HCT116 (cell line): ENCODE data around the gene SLC12A7. TPM values are rescaled to one million over a fixed set of nuclear protein-coding genes. Genes with fewer than 3 reads are reported as not detected.

Experiments
- ATAC-seq: fragments of 200-7000 bp; cut with Tn5 transposase; 2 replicates; pipeline ENCODE4 v1.9.1; 2020; ENCODE audit warnings: mild to moderate bottlenecking, moderate library complexity
- BruUV-seq: library from RNA; stranded (reverse); fragments of 400-500 nt; replicated peaks from 2 replicates; lab custom pipeline; 2021; lab: Mats Ljungman, UMichigan
- CTCF ChIA-PET: fragments of 300-600 bp; sonication (Branson Sonifier 250); formaldehyde crosslinking; loops from one replicate; lab custom pipeline; 2021; ENCODE audit warnings: antibody characterized with exemption; lab: Charles Lee
- POLR2A ChIA-PET: fragments of 300-600, 350-600 bp; sonication (Branson Sonifier 250); formaldehyde crosslinking; loops from one replicate; lab custom pipeline; 2021; ENCODE audit warnings: antibody characterized with exemption; lab: Charles Lee
- RAD21 ChIA-PET, 2 experiments: fragments of 300-600 bp; sonication (Branson Sonifier 250); formaldehyde crosslinking; loops; one replicate each; lab custom pipeline; 2023; ENCODE audit warnings: low total read pairs in 2 of 2; ENCODE audit not compliant: uncharacterized antibody in 2 of 2, unreplicated experiment in 2 of 2, low non-redundant PET in 1 of 2; lab: Charles Lee
- DNase-seq: peaks from one replicate; pipeline ENCODE4 v3.0.0-alpha.2; 2010; ENCODE audit warnings: low read depth, low spot score
- H2AFZ ChIP-seq: fragments of 200-600 bp; shearing (Covaris generic), sonication (generic); 2 replicates; pipeline ENCODE4 v1.6.1; 2017; ENCODE audit warnings: low read depth, mixed run types, mixed read lengths, antibody characterized with exemption, low read length; ENCODE audit not compliant: poor library complexity, severe bottlenecking
- H3K27ac ChIP-seq: 2 replicates; pipeline ENCODE4 v1.5.1; 2012; ENCODE audit warnings: low read depth, low read length
- H3K27me3 ChIP-seq: fragments of 200-600 bp; sonication (generic); 2 replicates; pipeline ENCODE4 v1.6.1; 2016; ENCODE audit warnings: mixed run types, low read length, mixed read lengths; ENCODE audit not compliant: insufficient read depth
- H3K36me3 ChIP-seq, 2 experiments: fragments of 200-500 bp in 1 of 2; fragments of 200-600 bp in 1 of 2; sonication (Bioruptor generic) in 1 of 2; sonication (generic) in 1 of 2; 2 replicates each; pipeline versions ENCODE4 v1.5.1 to v1.6.1; 2014 to 2016; ENCODE audit warnings: low read length in 2 of 2, inconsistent platforms in 1 of 2, mixed read lengths in 1 of 2, mixed run types in 1 of 2; ENCODE audit not compliant: insufficient read depth in 2 of 2, control insufficient read depth in 1 of 2
- H3K4me1 ChIP-seq, 2 experiments: fragments of 200-600 bp in 1 of 2; sonication (generic) in 1 of 2; 2 replicates each; pipeline versions ENCODE4 v1.5.1 to v1.6.1; 2012 to 2017; ENCODE audit warnings: low read length in 2 of 2, inconsistent platforms in 1 of 2, mild to moderate bottlenecking in 1 of 2, mixed read lengths in 1 of 2, mixed run types in 1 of 2, moderate library complexity in 1 of 2; ENCODE audit not compliant: insufficient read depth in 2 of 2, control insufficient read depth in 1 of 2
- H3K4me2 ChIP-seq: fragments of 200-600 bp; sonication (generic); 2 replicates; pipeline ENCODE4 v1.6.1; 2017; ENCODE audit warnings: mixed run types, low read length, mixed read lengths
- H3K4me3 ChIP-seq, 2 experiments: fragments of 200-600 bp in 1 of 2; sonication (generic) in 1 of 2; replicated peaks in 1 of 2; 2 replicates each; pipeline ENCODE4 v1.5.1; 2011 to 2016; ENCODE audit warnings: low read length in 2 of 2, control low read depth in 1 of 2, low read depth in 1 of 2, mild to moderate bottlenecking in 1 of 2, mixed read lengths in 1 of 2, mixed run types in 1 of 2
- H3K79me2 ChIP-seq: fragments of 200-600 bp; sonication (generic); 2 replicates; pipeline ENCODE4 v1.6.1; 2017; ENCODE audit warnings: mild to moderate bottlenecking, mixed run types, low read length, moderate library complexity, mixed read lengths; ENCODE audit not compliant: insufficient read depth
- H3K9ac ChIP-seq: fragments of 200-600 bp; sonication (generic); 2 replicates; pipeline ENCODE4 v1.6.1; 2016; ENCODE audit warnings: low read length, mixed read lengths
- H3K9me2 ChIP-seq: fragments of 200-600 bp; sonication (generic), shearing (Covaris generic); 2 replicates; pipeline ENCODE4 v1.6.1; 2017; ENCODE audit warnings: mixed run types, mild to moderate bottlenecking, moderate library complexity; ENCODE audit not compliant: insufficient read depth
- H3K9me3 ChIP-seq, 2 experiments: fragments of 200-500 bp in 1 of 2; fragments of 200-600 bp in 1 of 2; sonication (Bioruptor generic) in 1 of 2; sonication (generic) in 1 of 2; 2 replicates each; pipeline ENCODE4 v1.6.1; 2014 to 2017; ENCODE audit warnings: low read length in 2 of 2, mixed read lengths in 2 of 2, inconsistent platforms in 1 of 2, low read depth in 1 of 2, mild to moderate bottlenecking in 1 of 2, mixed run types in 1 of 2, moderate library complexity in 1 of 2; ENCODE audit not compliant: control insufficient read depth in 1 of 2, insufficient read depth in 1 of 2
- H4K20me1 ChIP-seq: fragments of 200-600 bp; sonication (generic), shearing (Covaris generic); 2 replicates; pipeline ENCODE4 v1.6.1; 2017; ENCODE audit warnings: mixed run types, mild to moderate bottlenecking, moderate library complexity; ENCODE audit not compliant: insufficient read depth
- CBX3 ChIP-seq: IDR thresholded peaks from 2 replicates; pipeline ENCODE4 v1.6.1; 2012; ENCODE audit warnings: low read depth
- EGR1 ChIP-seq: IDR thresholded peaks from 2 replicates; pipeline ENCODE4 v1.6.1; 2012; ENCODE audit warnings: low read depth
- MAX ChIP-seq: IDR thresholded peaks from 2 replicates; pipeline ENCODE4 v1.6.1; 2012
- RAD21 ChIP-seq: IDR thresholded peaks from 2 replicates; pipeline ENCODE4 v1.6.1; 2012; ENCODE audit warnings: low read depth, mild to moderate bottlenecking
- SRF ChIP-seq: IDR thresholded peaks from 2 replicates; pipeline ENCODE4 v1.6.1; 2012; ENCODE audit warnings: low read depth
- ZBTB33 ChIP-seq: IDR thresholded peaks from 2 replicates; pipeline ENCODE4 v1.6.1; 2011; ENCODE audit warnings: mild to moderate bottlenecking, low read length, moderate library complexity; ENCODE audit not compliant: insufficient replicate concordance; ENCODE audit errors: extremely low read depth
- ZNF274 ChIP-seq: fragments of 200-500 bp; sonication (Bioruptor generic); IDR thresholded peaks from 2 replicates; pipeline ENCODE4 v1.6.1; 2014; ENCODE audit warnings: mild to moderate bottlenecking, low read depth, low read length, inconsistent platforms
- intact Hi-C: fragments of 100-400 bp; cut with micrococcal nuclease; formaldehyde crosslinking; loops from 2 replicates; pipeline ENCODE4 v1.10.0; 2022
- total RNA-seq: library from RNA; stranded (reverse); gene quantifications from one replicate; pipeline ENCODE4 v1.2.1, GENCODE V29; 2021; ENCODE audit not compliant: unreplicated experiment

Gene SLC12A7
- total RNA-seq, 1 experiment from 2014 or later, result 29.6 TPM

GRCh38 chr5:1095302-1095989, 16.4 kb downstream of the SLC12A7 start:
- ChIA-PET CTCF (no interaction called here), POLR2A (no interaction called here)

More at GRCh38 chr5:1095302-1095989, 16.4 kb downstream of the SLC12A7 start:
- intact Hi-C loops, result no loop called here
- Histone ChIP-seq H3K4me3 (no peak overlapping the region), H4K20me1 (no peaks in the 10 kb centered on the region), H3K4me1 (no peaks in the 10 kb centered on the region), H3K9me3 (no peaks in the 10 kb centered on the region), H3K9ac (no peak overlapping the region)
- RAD21 ChIA-PET, result no interaction called here
- DNase-seq (no peak), ATAC-seq (no peak)
- no peak for TF ChIP-seq ZNF274
- no peak for TF ChIP-seq MAX
- TF ChIP-seq CBX3, result no peak
- no peak for TF ChIP-seq EGR1
- TF ChIP-seq ZBTB33, result no peak
- TF ChIP-seq SRF, result no peak
- no peak for TF ChIP-seq RAD21
- TF ChIP-seq, all 23 proteins: peak for 0
- Histone ChIP-seq H3K27me3 (no peaks in the 10 kb centered on the region), H3K4me2 (no peak overlapping the region), H3K79me2 (no peaks in the 10 kb centered on the region; the same call in 1 of the 2 replicates), H3K9me2 (no peaks in the 10 kb centered on the region), H3K36me3 (peaks cover 4 to 5% of the 10 kb centered on the region in 2 experiments; a peak in 1 of 4 replicates), H3K27ac (no peak overlapping the region), H2AFZ (no peak overlapping the region)
- BruUV-seq, result no TSS peak
